Effector memory CD8-positive, alpha-beta T cell (primary cell): ENCODE measurements around the gene RPS6KA5.

ENCODE experiments used
- ATAC-seq: fragments of 150-1000 bp; cut with Tn5 transposase; replicated peaks from 2 replicates; pipeline ENCODE4 v1.10.0; 2021; ENCODE audit warnings: mild to moderate bottlenecking, moderate library complexity
- DNase-seq, 3 experiments: peaks; one replicate each; pipeline ENCODE4 v3.0.0; 2021
- H3K27ac Mint-ChIP-seq, 2 donors: one replicate each; pipeline ENCODE4 v1.8.0; 2022; ENCODE audit warnings: mild to moderate bottlenecking in 2 of 2, mixed read lengths in 2 of 2, moderate library complexity in 2 of 2
- H3K27me3 Mint-ChIP-seq, 2 donors: one replicate each; pipeline ENCODE4 v1.8.0; 2022; ENCODE audit warnings: mixed read lengths in 2 of 2
- H3K36me3 Mint-ChIP-seq: one replicate; pipeline ENCODE4 v1.8.0; 2022; ENCODE audit warnings: mild to moderate bottlenecking, moderate library complexity, mixed read lengths; ENCODE audit not compliant: insufficient read depth
- H3K4me1 Mint-ChIP-seq, 2 donors: one replicate each; pipeline ENCODE4 v1.8.0; 2022; ENCODE audit warnings: low read depth in 2 of 2, mixed read lengths in 2 of 2
- H3K4me3 Mint-ChIP-seq, 2 donors: one replicate each; pipeline ENCODE4 v1.8.0; 2022; ENCODE audit warnings: mild to moderate bottlenecking in 2 of 2, mixed read lengths in 2 of 2, moderate library complexity in 2 of 2
- H3K9me3 Mint-ChIP-seq, 2 donors: one replicate each; pipeline ENCODE4 v1.8.0; 2022; ENCODE audit warnings: mixed read lengths in 2 of 2

Gene RPS6KA5

GRCh38 chr14:91059576-91060350 is 678 bp downstream of the RPS6KA5 start:
- ATAC-seq (peak; percentile 16), DNase-seq (peak; percentile 46 to 49 (median 49))
- Mint-ChIP-seq H3K4me1 (peaks cover 39 to 58% of the 10 kb centered on the region in 2 donors), H3K9me3 (peaks cover 6 to 10% of the 10 kb centered on the region in 2 donors), H3K27me3 (no peaks in the 10 kb centered on the region), H3K27ac (no peak overlapping the region), H3K36me3 (peaks cover 15% of the 10 kb centered on the region), H3K4me3 (no peak overlapping the region)

DNA sequence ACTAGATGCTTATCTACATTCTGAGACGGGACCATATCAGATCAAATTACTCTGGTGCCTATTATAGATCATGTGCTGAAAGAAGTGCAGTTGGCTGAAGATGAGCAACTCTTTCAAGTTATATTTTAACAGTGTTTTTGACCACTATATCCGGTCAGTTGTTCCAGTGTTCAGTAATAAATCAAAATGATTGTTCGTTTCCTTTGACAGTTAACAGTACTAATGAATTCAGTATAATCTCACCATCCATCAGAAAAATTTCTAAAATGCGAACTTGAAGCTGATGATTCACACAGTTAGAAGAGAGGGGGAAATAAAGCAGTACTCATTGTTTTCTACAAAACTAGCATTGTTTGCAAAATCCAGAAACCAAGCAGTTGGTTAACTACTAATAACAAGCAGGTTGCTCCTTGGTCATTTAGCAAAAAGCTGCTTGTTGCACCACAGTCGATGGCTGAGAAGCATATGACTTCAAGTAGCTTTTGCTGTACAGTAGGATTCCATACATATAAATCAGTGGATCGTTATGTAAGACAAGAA is 2.3 kb downstream of the RPS6KA5 start:
- Mint-ChIP-seq H3K4me1 (peaks cover 27 to 54% of the 10 kb centered on the region in 2 donors), H3K27ac (peak overlapping the region; percentile 12 to 23), H3K4me3 (peak overlapping the region in 1 of 2 donors; percentile 57), H3K36me3 (peaks cover 8% of the 10 kb centered on the region), H3K9me3 (no peaks in the 10 kb centered on the region), H3K27me3 (no peaks in the 10 kb centered on the region)
- no peak for DNase-seq
- ATAC-seq: no peak

GRCh38 chr14:91056361-91056760 is 4.1 kb downstream of the RPS6KA5 start:
- peaks cover 24 to 51% of the 10 kb centered on the region in 2 donors for H3K4me1 Mint-ChIP-seq
- no peak overlapping the region for H3K4me3 Mint-ChIP-seq
- DNase-seq (no peak), ATAC-seq (no peak)
- H3K27ac Mint-ChIP-seq: no peak overlapping the region
- H3K9me3 Mint-ChIP-seq: no peaks in the 10 kb centered on the region
- peaks cover 10% of the 10 kb centered on the region for H3K36me3 Mint-ChIP-seq
- H3K27me3 Mint-ChIP-seq: no peaks in the 10 kb centered on the region

GRCh38 chr14:91055016-91055415 is 5.4 kb downstream of the RPS6KA5 start:
- Mint-ChIP-seq H3K27ac (no peak overlapping the region), H3K4me3 (no peak overlapping the region), H3K9me3 (no peaks in the 10 kb centered on the region), H3K36me3 (peaks cover 10% of the 10 kb centered on the region), H3K27me3 (no peaks in the 10 kb centered on the region), H3K4me1 (peaks cover 24 to 51% of the 10 kb centered on the region in 2 donors)
- ATAC-seq (no peak), DNase-seq (no peak)

DNA sequence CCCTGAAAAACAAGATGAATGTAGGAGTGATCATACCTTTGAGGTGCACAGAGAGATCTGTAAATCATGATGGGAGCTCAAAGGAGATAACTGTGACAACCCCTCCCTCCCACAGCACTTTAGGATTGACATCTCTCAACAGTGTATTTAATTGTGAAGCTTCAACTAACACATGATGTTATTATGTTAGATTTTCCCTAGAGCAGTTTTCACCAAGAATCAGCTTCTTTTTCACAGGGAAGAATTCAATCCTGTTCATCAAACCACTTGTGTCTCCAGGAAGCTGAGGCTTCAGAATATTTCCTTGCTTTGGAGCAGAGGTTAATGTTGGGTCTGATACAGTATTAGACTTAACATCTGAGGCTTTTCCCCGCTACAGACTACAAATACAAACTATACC is 11.8 kb downstream of the RPS6KA5 start:
- peaks cover 21 to 42% of the 10 kb centered on the region in 2 donors for H3K4me1 Mint-ChIP-seq
- no peak overlapping the region for H3K4me3 Mint-ChIP-seq
- DNase-seq (no peak), ATAC-seq (no peak)
- H3K36me3 Mint-ChIP-seq: peaks cover 20% of the 10 kb centered on the region
- no peaks in the 10 kb centered on the region for H3K27me3 Mint-ChIP-seq
- no peak overlapping the region for H3K27ac Mint-ChIP-seq
- H3K9me3 Mint-ChIP-seq: no peaks in the 10 kb centered on the region

- H3K4me1 Mint-ChIP-seq: peaks cover 20 to 43% of the 10 kb centered on the region in 2 donors
- H3K27ac Mint-ChIP-seq: no peak overlapping the region
- H3K4me3 Mint-ChIP-seq: no peak overlapping the region
- H3K27me3 Mint-ChIP-seq: no peaks in the 10 kb centered on the region
- ATAC-seq (no peak), DNase-seq (no peak)
- no peaks in the 10 kb centered on the region for H3K9me3 Mint-ChIP-seq
- H3K36me3 Mint-ChIP-seq: peaks cover 20% of the 10 kb centered on the region
Measured at GRCh38 chr14:91048265-91048664, 12.2 kb downstream of the RPS6KA5 start.

- Mint-ChIP-seq H3K4me3 (peak overlapping the region; percentile 4 to 38), H3K27me3 (no peaks in the 10 kb centered on the region), H3K4me1 (peaks cover 28 to 46% of the 10 kb centered on the region in 2 donors), H3K9me3 (no peaks in the 10 kb centered on the region), H3K36me3 (peaks cover 16% of the 10 kb centered on the region), H3K27ac (peak overlapping the region in 1 of 2 donors; percentile 26)
- peak in 2 of 3 experiments; percentile 9 to 24 for DNase-seq
- peak; percentile 94 for ATAC-seq
Measured at GRCh38 chr14:91047174-91047753, 13.2 kb downstream of the RPS6KA5 start.

DNA sequence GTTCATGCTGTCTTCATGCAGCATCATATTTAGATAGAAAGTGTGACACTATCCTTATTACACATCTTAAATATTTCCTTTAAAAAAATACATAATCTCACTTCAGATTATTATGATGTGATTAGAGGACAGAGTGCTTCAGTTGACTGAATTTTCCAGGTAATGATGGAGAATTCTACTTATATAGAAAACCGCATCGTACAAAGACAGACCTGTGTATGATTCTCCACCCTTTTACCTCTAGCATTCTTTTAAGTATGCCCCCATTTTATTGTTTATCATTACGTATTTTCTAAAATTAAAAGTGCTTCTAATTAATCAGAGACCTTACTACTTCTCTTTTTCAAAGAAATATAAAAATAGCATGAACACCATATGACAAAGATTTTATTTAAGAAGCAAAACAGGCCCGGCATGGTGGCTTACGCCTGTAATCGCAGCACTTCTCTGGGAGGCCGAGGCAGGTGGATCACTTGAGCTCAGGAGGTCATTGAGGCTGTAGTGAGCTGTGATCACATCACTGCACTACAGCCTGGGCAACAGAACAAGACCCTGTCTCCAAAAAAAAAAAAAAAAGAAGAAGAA is 13.9 kb downstream of the RPS6KA5 start:
- Mint-ChIP-seq H3K27me3 (no peaks in the 10 kb centered on the region), H3K4me3 (no peak overlapping the region), H3K4me1 (peaks cover 28 to 46% of the 10 kb centered on the region in 2 donors), H3K9me3 (no peaks in the 10 kb centered on the region), H3K27ac (no peak overlapping the region), H3K36me3 (peaks cover 16% of the 10 kb centered on the region)
- no peak for ATAC-seq
- no peak for DNase-seq

- Mint-ChIP-seq H3K27ac (no peak overlapping the region), H3K4me1 (peaks cover 36 to 52% of the 10 kb centered on the region in 2 donors), H3K36me3 (peaks cover 12% of the 10 kb centered on the region), H3K9me3 (no peaks in the 10 kb centered on the region), H3K27me3 (no peaks in the 10 kb centered on the region), H3K4me3 (no peak overlapping the region)
- ATAC-seq (no peak), DNase-seq (no peak)
Measured at GRCh38 chr14:91041450-91041849, 19.0 kb downstream of the RPS6KA5 start.

- Mint-ChIP-seq H3K27ac (peak overlapping the region in 1 of 2 donors; percentile 47), H3K27me3 (no peaks in the 10 kb centered on the region), H3K4me3 (no peak overlapping the region), H3K36me3 (peaks cover 7% of the 10 kb centered on the region), H3K4me1 (peaks cover 37 to 52% of the 10 kb centered on the region in 2 donors), H3K9me3 (no peaks in the 10 kb centered on the region)
- ATAC-seq: no peak
- DNase-seq: no peak
Measured at GRCh38 chr14:91040545-91040944, 19.9 kb downstream of the RPS6KA5 start.

DNA sequence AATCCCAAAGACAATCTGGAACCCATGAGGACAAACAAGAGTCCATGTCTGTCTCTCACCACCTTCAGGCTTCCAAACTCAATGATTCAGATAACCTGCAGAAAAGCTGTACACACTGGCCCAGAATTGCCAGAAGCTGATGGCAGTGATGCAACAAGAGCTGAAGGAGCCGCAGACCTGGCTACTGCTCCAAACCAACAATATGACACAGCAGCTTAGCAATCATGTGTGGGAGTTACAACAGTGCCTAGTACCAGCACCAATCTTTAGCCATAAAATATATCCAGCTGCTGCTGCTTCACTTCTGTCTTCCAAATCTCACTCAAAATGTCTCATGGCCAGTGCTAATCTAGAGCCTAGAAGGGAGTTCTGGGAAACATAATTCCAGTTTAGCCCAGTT is 22.0 kb downstream of the RPS6KA5 start:
- peaks cover 5% of the 10 kb centered on the region for H3K36me3 Mint-ChIP-seq
- H3K27me3 Mint-ChIP-seq: no peaks in the 10 kb centered on the region
- DNase-seq (no peak), ATAC-seq (no peak)
- H3K27ac Mint-ChIP-seq: peak overlapping the region in 1 of 2 donors; percentile 6
- H3K9me3 Mint-ChIP-seq: no peaks in the 10 kb centered on the region
- peaks cover 44 to 58% of the 10 kb centered on the region in 2 donors for H3K4me1 Mint-ChIP-seq
- H3K4me3 Mint-ChIP-seq: no peak overlapping the region

DNA sequence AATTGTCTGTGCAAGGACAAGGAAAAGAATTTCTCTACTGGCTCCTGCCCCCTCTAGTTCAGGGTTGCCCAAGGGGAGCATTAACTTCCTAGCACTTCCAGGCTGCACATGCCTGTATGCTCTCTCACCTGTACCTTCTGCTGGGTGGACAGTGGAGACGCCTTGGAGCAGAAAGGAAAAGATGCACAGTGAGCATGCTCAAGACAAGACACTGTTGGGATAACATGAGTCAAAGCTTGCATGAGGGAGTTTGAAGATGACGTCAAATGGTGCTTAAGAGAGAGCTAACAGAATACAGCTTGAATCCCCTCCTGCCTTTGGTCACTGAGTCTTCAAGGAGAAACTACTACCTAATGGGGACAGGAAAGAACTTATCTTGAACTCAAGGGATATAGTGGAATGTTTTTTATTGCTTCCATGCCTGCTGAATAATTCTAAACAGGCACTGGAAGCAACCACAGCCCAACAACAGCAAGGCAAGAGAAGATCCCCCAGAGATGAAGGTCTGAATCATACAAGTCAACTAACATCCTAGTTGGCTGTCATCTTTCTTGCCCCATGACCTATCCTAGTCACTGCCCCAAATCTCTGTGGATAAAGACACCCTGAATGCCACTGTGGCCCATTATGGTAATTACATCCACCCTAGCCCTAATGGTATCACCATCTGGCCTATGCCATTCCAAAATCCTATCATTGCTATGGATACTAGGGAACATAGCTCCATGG is 23.5 kb downstream of the RPS6KA5 start:
- Mint-ChIP-seq H3K27ac (no peak overlapping the region), H3K4me1 (peaks cover 36 to 58% of the 10 kb centered on the region in 2 donors), H3K4me3 (no peak overlapping the region), H3K36me3 (peaks cover 16% of the 10 kb centered on the region), H3K27me3 (no peaks in the 10 kb centered on the region), H3K9me3 (no peaks in the 10 kb centered on the region)
- DNase-seq (no peak), ATAC-seq (no peak)

- H3K9me3 Mint-ChIP-seq: no peaks in the 10 kb centered on the region
- H3K4me1 Mint-ChIP-seq: peaks cover 38 to 62% of the 10 kb centered on the region in 2 donors
- no peak for DNase-seq
- H3K27me3 Mint-ChIP-seq: no peaks in the 10 kb centered on the region
- peak overlapping the region; percentile 30 to 77 for H3K27ac Mint-ChIP-seq
- peaks cover 17% of the 10 kb centered on the region for H3K36me3 Mint-ChIP-seq
- no peak overlapping the region for H3K4me3 Mint-ChIP-seq
- ATAC-seq: no peak
Measured at GRCh38 chr14:91035855-91036254, 24.6 kb downstream of the RPS6KA5 start.
